Upper lobe of left lung (tissue), 4 donors: ENCODE measurements around the gene DDX24.

Experiments
- CTCF ChIP-seq, 6 experiments: fragments of 450-650 bp in 4 of 6; fragments of 200-600 bp in 2 of 6; sonication (generic) in 2 of 6; IDR thresholded peaks; one replicate each; pipeline ENCODE4 v1.5.1; 2016 to 2019; ENCODE audit warnings: antibody characterized with exemption in 6 of 6
- EP300 ChIP-seq, 4 donors: sonication (generic); formaldehyde crosslinking; IDR thresholded peaks; one replicate each; pipeline ENCODE4 v1.5.1; 2017; ENCODE audit warnings: antibody characterized with exemption in 4 of 4, control low read depth in 2 of 4
- POLR2A ChIP-seq, 4 donors: fragments of 450-650 bp; IDR thresholded peaks; one replicate each; pipeline ENCODE4 v1.5.1; 2016 to 2017; ENCODE audit warnings: antibody characterized with exemption in 4 of 4, mild to moderate bottlenecking in 2 of 4

DNA sequence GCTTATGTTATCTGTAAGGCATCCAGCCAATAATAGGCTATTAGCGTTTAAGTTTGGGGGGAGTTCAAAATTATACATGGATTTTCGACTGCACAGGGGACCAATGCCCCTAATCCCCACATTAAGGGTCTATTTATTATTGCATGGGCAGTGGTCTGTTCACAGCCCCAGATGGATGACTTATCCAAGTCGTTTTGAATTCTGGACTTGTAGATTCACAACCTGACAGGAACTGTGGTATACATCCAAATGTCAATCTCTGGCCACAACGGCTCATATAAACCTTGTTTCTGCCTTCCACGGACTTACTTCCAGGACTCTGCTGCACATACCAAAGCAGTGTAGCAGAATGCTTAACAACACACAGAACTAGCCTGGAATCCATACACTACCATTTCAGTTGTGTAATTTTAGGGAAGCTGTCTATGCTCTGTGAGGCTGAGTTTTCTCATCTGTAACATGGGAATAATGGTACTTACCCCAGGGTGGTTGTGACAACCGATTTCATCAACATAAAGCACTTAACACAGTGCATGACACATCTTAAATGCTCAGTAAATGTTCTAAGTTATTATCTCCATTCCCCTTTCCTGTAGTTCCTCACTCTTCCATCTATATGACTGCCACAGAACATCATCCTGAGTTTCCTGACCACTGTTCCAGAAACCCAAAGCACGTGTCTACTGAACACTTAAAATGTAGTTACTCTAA, 3.7 kb downstream of the DDX24 start:
- TF ChIP-seq CTCF (IDR thresholded peaks at IDR 0.05), result no peak
- no peak for TF ChIP-seq POLR2A (IDR thresholded peaks at IDR 0.05)
- TF ChIP-seq EP300 (IDR thresholded peaks at IDR 0.05), result no peak
